Measurements from ENCODE around the gene PCYT1A.
"Not testable (repeated sequence)": the region's sequence is repeated elsewhere in the genome, so short reads cannot be mapped to it uniquely, and the experiment has no call there.

The PCYT1A gene

GRCh38 chr3:196210673-196211556 lies 76.6 kb downstream of the PCYT1A start, which contains the start of gene ZDHHC19:
Gene ZDHHC19 (minus strand): TSS chr3:196211400. CDS start chr3:196211315, 85 bp downstream.
- no peak for DNase-seq
- no peak within 1 kb of the TSS for H3K4me3 ChIP-seq (ENCODE audit: low read depth, low read length)
- no peaks in the 10 kb centered on the region for H3K36me3 ChIP-seq
- no peak for TF ChIP-seq CTCF (IDR thresholded peaks at IDR 0.05; ENCODE audit: low read depth, low read length)
- no peaks in the 10 kb centered on the region for H3K9me3 ChIP-seq
- no peaks in the 10 kb centered on the region for H3K4me1 ChIP-seq
- no peaks in the 10 kb centered on the region for H3K27me3 ChIP-seq

DNA sequence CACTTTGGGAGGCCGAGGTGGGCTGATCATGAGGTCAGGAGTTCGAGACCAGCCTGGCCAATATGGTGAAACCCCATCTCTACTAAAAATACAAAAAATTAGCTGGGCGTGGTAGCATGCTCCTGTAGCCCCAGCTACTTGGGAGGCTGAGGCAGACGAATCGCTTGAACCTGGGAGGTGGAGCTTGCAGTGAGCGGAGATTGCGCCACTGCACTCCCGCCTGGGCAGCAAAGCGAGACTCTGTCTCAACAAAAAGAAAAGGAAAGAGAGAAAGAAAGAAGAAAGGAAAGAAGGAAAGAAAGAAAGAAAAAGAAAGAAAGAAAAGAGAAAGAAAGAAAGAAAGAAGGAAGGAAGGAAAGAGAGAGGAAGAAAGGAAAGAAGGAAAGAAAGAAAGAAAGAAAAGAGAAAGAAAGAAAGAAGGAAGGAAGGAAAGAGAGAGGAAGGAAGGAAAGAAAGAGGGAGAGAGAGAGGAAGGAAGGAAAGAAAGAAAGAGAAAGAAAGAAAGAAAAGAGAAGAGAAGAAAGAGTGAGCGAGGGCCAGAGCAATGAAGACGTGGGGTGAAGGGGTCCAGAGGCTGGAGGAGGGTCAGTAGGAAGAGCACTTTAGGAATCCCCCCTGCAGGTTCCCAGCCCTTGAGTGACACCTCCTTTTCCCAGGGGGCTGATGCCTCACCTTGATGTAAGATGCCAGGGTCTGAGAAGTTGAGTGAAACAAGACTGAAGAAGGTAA lies 77.4 kb downstream of the PCYT1A start:
- H3K27me3 ChIP-seq; H3K36me3 ChIP-seq; H3K4me1 ChIP-seq; H3K9me3 ChIP-seq; H3K4me3 ChIP-seq (ENCODE audit: low read depth, low read length); DNase-seq: not testable (repeated sequence)

GRCh38 chr3:196208942-196209695 lies 78.4 kb downstream of the PCYT1A start:
- Histone ChIP-seq H3K36me3 (no peaks in the 10 kb centered on the region), H3K9me3 (no peaks in the 10 kb centered on the region), H3K4me1 (no peaks in the 10 kb centered on the region), H3K27me3 (no peaks in the 10 kb centered on the region), H3K4me3 (ENCODE audit: low read depth, low read length) (no peak overlapping the region)
- no peak for DNase-seq
- TF ChIP-seq CTCF (IDR thresholded peaks at IDR 0.05; ENCODE audit: low read depth, low read length), result no peak

GRCh38 chr3:196207833-196208607 lies 79.5 kb downstream of the PCYT1A start:
- Histone ChIP-seq H3K36me3 (no peaks in the 10 kb centered on the region), H3K9me3 (no peaks in the 10 kb centered on the region), H3K27me3 (no peaks in the 10 kb centered on the region), H3K4me3 (ENCODE audit: low read depth, low read length) (no peak overlapping the region), H3K4me1 (no peaks in the 10 kb centered on the region)
- TF ChIP-seq CTCF (IDR thresholded peaks at IDR 0.05; ENCODE audit: low read depth, low read length), result no peak
- DNase-seq, result peak; percentile 70

DNA sequence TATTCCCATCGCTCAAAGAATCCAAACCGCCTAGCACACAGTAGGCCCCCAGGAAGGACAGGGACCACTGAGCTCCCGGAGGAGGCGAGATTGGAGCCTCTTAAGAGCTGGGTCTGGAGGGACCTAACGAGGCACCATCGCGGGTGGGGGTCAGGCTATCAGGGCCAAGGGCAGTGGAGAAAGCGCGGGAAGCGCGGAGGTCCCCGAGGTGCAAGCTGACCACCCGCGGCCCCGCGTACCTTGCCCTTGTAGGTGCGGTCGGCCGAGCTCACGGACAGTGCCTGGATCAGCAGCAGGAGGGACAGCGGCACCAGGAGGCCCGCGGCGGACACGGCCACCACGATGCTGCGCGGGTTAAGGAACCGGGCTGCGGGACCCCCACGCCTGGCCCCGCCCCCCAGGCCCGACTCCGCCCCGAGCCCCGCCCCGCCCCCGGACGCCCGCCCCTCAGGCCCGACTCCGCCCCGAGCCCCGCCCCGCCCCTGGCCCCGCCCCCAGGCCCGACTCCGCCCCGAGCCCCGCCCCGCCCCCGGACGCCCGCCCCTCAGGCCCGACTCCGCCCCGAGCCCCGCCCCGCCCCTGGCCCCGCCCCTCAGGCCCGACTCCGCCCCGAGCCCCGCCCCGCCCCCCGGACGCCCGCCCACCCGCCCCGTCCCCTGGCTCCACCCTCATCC lies 80.2 kb downstream of the PCYT1A start:
- H3K9me3 ChIP-seq, result no peaks in the 10 kb centered on the region
- DNase-seq, result peak; percentile 63
- no peaks in the 10 kb centered on the region for H3K27me3 ChIP-seq
- TF ChIP-seq CTCF (IDR thresholded peaks at IDR 0.05; ENCODE audit: low read depth, low read length), result no peak
- no peaks in the 10 kb centered on the region for H3K4me1 ChIP-seq
- no peaks in the 10 kb centered on the region for H3K36me3 ChIP-seq
- H3K4me3 ChIP-seq (ENCODE audit: low read depth, low read length), result peak overlapping the region; percentile 44

DNA sequence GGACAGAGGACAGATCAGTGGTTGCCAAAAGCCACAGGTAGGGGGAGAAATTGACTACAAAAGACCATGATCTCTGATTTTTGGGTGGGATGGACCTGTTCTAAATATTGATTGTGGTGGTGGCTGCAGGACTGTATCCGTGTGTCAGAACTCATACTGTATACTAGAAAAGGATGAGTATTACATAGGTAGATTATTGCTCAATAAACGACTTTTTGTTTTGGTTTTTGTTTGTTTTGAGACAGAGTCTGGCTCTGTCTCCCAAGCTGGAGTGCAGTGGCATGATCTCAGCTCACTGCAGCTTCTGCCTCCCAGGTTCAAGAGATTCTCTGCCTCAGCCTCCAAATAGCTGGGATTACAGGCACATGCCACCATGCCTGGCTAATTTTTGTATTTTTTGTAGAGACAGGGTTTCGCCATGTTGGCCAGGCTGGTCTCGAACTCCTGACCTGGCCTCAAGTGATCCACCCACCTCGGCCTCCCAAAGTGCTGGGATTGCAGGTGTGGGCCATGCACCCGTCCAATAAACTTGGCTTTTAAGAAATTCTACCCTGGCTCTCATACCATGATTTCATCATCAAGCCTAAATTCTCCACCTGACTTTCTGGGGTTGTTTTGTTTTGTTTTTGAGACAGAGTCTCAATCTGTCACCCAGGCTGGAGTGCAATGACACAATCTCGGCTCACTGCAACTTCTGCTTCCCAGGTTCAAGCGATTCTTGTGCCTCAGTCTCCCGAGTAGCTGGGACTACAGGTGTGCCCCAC lies 81.9 kb downstream of the PCYT1A start:
- H3K9me3 ChIP-seq; H3K4me3 ChIP-seq (ENCODE audit: low read depth, low read length); H3K27me3 ChIP-seq; H3K4me1 ChIP-seq; DNase-seq; H3K36me3 ChIP-seq: not testable (repeated sequence)
